GM12892 (cell line): ENCODE data around the gene ANXA6.

Experiments
- POLR2A ChIP-seq: IDR thresholded peaks from 2 replicates; pipeline ENCODE4 v1.6.1; 2011; ENCODE audit warnings: low read depth, low read length, control low read depth
- TAF1 ChIP-seq: IDR thresholded peaks from 2 replicates; pipeline ENCODE4 v1.6.1; 2011; ENCODE audit warnings: low read depth, mild to moderate bottlenecking, control low read depth, low read length, borderline replicate concordance

DNA sequence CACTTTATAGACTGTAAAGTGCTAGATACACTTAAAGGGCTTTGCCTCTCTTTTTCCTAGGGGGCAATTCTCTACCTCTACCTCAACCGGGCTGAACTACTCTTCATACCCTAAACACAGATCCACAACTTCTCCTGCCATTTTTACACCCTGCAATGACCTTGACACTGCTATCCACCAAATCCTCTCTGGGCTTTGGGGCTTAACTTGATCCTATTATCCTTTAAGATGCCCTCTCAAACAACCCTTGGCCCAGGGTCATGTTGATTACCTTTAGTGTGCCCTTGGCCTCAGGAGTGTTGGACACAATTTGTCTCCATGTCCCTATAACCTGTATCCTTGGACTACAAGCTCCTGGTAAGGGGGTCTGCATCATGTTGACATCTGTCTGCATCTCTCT is 19.5 kb downstream of the ANXA6 start:
- TF ChIP-seq POLR2A: no peak
- no peak for TF ChIP-seq TAF1
